Ishikawa (cell line): Measurements from ENCODE around the gene KCTD8.

Experiments used
- CEBPB ChIP-seq: IDR thresholded peaks from 2 replicates; pipeline ENCODE4 v1.6.1; 2012
- CREB1 ChIP-seq: IDR thresholded peaks from 2 replicates; pipeline ENCODE4 v1.6.1; 2012; ENCODE audit warnings: low read depth
- EGR1 ChIP-seq: IDR thresholded peaks from 2 replicates; pipeline ENCODE4 v1.6.1; 2012
- EP300 ChIP-seq: IDR thresholded peaks from 2 replicates; pipeline ENCODE4 v1.6.1; 2012; ENCODE audit warnings: borderline replicate concordance
- FOXM1 ChIP-seq: IDR thresholded peaks from 2 replicates; pipeline ENCODE4 v1.6.1; 2012; ENCODE audit warnings: low read depth, borderline replicate concordance
- MAX ChIP-seq: IDR thresholded peaks from 2 replicates; pipeline ENCODE4 v1.6.1; 2012
- NFIC ChIP-seq: IDR thresholded peaks from 2 replicates; pipeline ENCODE4 v1.6.1; 2012
- REST ChIP-seq: IDR thresholded peaks from 2 replicates; pipeline ENCODE4 v1.6.1; 2012; ENCODE audit warnings: low read depth, mild to moderate bottlenecking
- TAF1 ChIP-seq: IDR thresholded peaks from 2 replicates; pipeline ENCODE4 v1.6.1; 2012; ENCODE audit warnings: low read depth, mild to moderate bottlenecking
- TCF12 ChIP-seq: IDR thresholded peaks from 2 replicates; pipeline ENCODE4 v1.6.1; 2012; ENCODE audit warnings: low read depth
- TEAD4 ChIP-seq: IDR thresholded peaks from 2 replicates; pipeline ENCODE4 v1.6.1; 2012
- YY1 ChIP-seq: IDR thresholded peaks from 2 replicates; pipeline ENCODE4 v1.6.1; 2012; ENCODE audit warnings: low read depth

- TF ChIP-seq EGR1 (no peak), TAF1 (no peak), CEBPB (no peak), EP300 (no peak), REST (no peak), TEAD4 (no peak), YY1 (no peak), MAX (no peak), FOXM1 (no peak), TCF12 (no peak), CREB1 (no peak), NFIC (no peak)
These were observed 45.3 kb upstream of the KCTD8 start for GRCh38 chr4:44493924-44494323.
